ENCODE data around the gene RABAC1. TPM values are rescaled to one million over a fixed set of nuclear protein-coding genes. Genes with fewer than 3 reads are reported as not detected.

RABAC1 gene, protein sequence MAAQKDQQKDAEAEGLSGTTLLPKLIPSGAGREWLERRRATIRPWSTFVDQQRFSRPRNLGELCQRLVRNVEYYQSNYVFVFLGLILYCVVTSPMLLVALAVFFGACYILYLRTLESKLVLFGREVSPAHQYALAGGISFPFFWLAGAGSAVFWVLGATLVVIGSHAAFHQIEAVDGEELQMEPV
- total RNA-seq: 56.7 TPM
- long read RNA-seq, transcript RABAC1-201 (5 exons, 821 nt): major isoform, 51 of 64 reads
- long read RNA-seq, transcript RABAC1-204 (1 exons, 662 nt): minor isoform, 7 of 64 reads
- long read RNA-seq, partial matches to known transcripts: 2 of 64 reads
- long read RNA-seq, other reads (novel, unspliced or antisense): 1 of 64 reads

GRCh38 chr19:41959056-41960053 lies at the start of gene RABAC1:
RABAC1 (minus strand) TSS chr19:41959321; CDS start chr19:41959292, 29 bp downstream.
- H3K27ac ChIP-seq (replicated peaks): peak within 1 kb of the TSS; percentile 92
- intact Hi-C loops (cut with micrococcal nuclease): no loop called here
- H3K9me3 ChIP-seq (replicated peaks): no peaks in the 10 kb centered on the region
- H3K27me3 ChIP-seq (ENCODE audit: low read depth): no peaks in the 10 kb centered on the region
- peaks cover 6% of the 10 kb centered on the region for H3K36me3 ChIP-seq
- DNase-seq: peak; percentile 89
- peaks cover 40% of the 10 kb centered on the region for H3K4me1 ChIP-seq
- peak; percentile 24 for TF ChIP-seq CTCF (IDR thresholded peaks at IDR 0.05; ENCODE audit: borderline replicate concordance)
- H3K4me3 ChIP-seq: peak within 1 kb of the TSS; percentile 94

DNA sequence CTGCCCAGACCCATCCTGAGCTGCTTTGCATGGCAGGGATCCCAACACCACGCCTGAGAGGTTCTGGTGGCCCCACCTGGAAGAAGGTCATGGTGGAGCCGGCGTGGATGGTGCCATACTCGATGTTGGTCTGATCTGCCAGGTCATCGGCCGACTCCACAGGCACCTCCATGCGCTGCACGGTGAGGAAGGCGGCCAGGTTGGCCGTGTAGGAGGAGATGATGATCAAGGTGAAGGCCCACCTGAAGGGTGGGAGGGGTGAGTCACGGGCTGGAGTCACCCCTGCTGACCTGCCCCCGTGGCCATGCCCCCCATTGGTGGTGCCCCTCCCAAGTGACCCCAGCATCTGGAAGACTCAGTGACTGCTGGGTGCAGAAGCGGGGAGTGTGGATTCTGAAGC lies 47.4 kb upstream of the RABAC1 start:
- Histone ChIP-seq H3K9me3 (replicated peaks) (no peaks in the 10 kb centered on the region), H3K27me3 (ENCODE audit: low read depth) (peaks cover 9% of the 10 kb centered on the region), H3K4me1 (no peaks in the 10 kb centered on the region), H3K27ac (replicated peaks) (no peak overlapping the region), H3K4me3 (no peak overlapping the region), H3K36me3 (no peaks in the 10 kb centered on the region)
- no peak for DNase-seq
- no peak for TF ChIP-seq CTCF (IDR thresholded peaks at IDR 0.05; ENCODE audit: borderline replicate concordance)
- intact Hi-C loops (cut with micrococcal nuclease): no loop called here

DNA sequence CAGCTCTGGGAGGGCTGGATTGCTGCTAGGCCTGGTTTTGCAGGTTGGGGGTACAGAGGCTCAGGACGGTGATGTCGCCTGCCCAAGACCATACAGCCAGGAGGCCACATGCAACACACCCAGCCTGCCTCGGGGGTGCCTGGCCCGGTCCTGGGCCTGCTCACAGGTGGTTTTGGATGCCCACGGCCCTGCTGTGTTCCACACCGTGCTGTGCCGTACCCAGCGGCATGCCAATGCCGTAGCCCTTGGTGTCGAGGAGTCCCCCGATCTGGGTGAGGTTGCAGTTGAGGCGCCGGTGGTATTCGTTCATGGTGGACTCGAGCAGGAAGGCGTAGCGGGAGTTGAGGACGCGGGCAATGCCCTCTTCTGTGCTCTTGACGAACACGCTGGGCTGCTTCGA lies 46.4 kb upstream of the RABAC1 start:
- intact Hi-C loops (cut with micrococcal nuclease): no loop called here
- Histone ChIP-seq H3K4me3 (no peak overlapping the region), H3K9me3 (replicated peaks) (no peaks in the 10 kb centered on the region), H3K36me3 (no peaks in the 10 kb centered on the region), H3K27me3 (ENCODE audit: low read depth) (peaks cover 19% of the 10 kb centered on the region), H3K27ac (replicated peaks) (no peak overlapping the region), H3K4me1 (no peaks in the 10 kb centered on the region)
- no peak for TF ChIP-seq CTCF (IDR thresholded peaks at IDR 0.05; ENCODE audit: borderline replicate concordance)
- no peak for DNase-seq

DNA sequence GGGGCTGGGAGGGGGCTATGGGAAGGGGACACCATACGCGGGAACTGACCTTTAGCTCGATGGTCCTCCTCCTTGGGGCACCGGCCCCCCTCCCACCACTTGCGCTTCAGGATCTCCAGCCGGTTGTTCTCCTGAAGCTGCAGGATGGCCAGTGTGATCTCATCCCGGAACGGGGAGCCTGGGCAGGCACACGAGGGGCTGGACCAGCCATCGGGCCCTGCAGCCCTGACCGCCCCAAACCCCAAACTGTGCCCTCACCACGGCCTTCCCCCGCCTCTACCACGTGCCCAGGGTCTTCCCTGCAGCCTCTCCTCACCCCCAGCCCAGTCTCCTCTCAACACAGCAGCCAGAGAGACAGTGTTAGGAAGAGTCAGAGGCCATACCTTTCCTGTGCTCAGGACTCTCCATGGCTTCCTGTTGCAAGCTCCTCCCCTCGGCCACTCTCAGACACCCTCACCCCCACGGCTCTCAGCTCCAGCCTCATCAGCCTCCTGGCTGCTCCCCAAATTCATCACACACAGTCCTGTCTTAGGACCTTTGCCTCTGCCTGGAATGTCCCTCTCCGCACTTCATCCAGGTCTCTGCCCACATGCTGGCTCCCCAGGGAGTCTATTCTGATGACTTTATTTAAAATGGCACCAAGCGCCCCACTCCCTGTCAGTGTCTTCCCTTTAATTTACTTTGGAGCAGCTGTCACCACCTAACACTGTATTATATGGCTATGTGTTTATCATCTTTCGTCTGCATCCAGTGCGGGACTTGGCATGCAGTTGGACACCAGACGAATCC lies 44.6 kb upstream of the RABAC1 start:
- DNase-seq: no peak
- peaks cover 3% of the 10 kb centered on the region for H3K4me1 ChIP-seq
- H3K27me3 ChIP-seq (ENCODE audit: low read depth): peaks cover 36% of the 10 kb centered on the region
- H3K9me3 ChIP-seq (replicated peaks): no peaks in the 10 kb centered on the region
- H3K36me3 ChIP-seq: no peaks in the 10 kb centered on the region
- H3K4me3 ChIP-seq: no peak overlapping the region
- no peak for TF ChIP-seq CTCF (IDR thresholded peaks at IDR 0.05; ENCODE audit: borderline replicate concordance)
- intact Hi-C loops (cut with micrococcal nuclease): no loop called here
- no peak overlapping the region for H3K27ac ChIP-seq (replicated peaks)

DNA sequence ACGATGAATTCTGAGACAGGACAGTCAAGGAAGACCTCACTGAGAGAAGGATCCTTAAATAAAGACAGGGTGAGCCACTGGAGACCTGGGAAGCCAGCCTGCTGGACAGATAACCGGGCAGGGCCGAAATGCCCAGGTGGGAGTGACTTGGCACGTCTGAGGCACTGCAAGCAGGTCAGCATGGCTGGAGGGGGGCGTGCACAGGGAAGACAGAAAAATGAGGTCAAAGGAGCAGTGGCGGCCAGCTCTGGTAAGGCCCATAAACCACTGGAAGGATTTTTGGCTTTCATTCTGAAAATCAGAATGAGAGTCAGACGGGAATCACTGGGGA lies 40.7 kb upstream of the RABAC1 start:
- intact Hi-C loops (cut with micrococcal nuclease): no loop called here
- Histone ChIP-seq H3K4me1 (peaks cover 21% of the 10 kb centered on the region), H3K27ac (replicated peaks) (no peak overlapping the region), H3K9me3 (replicated peaks) (no peaks in the 10 kb centered on the region), H3K27me3 (ENCODE audit: low read depth) (peaks cover 75% of the 10 kb centered on the region), H3K4me3 (no peak overlapping the region), H3K36me3 (no peaks in the 10 kb centered on the region)
- DNase-seq: no peak
- TF ChIP-seq CTCF (IDR thresholded peaks at IDR 0.05; ENCODE audit: borderline replicate concordance): no peak

Data from left ventricle myocardium inferior (tissue), 1 donor.